HepG2 (cell line): ENCODE results near the gene CYP2W1. TPM values are rescaled to one million over a fixed set of nuclear protein-coding genes. Genes with fewer than 3 reads are reported as not detected.

Source experiments
- ATAC-seq: fragments of 200-7000 bp; cut with Tn5 transposase; 3 replicates; pipeline ENCODE4 v1.9.1; 2020; ENCODE audit warnings: mild to moderate bottlenecking, moderate library complexity
- BruUV-seq: library from RNA; stranded (reverse); fragments of 400-500 nt; replicated peaks from 2 replicates; lab custom pipeline; 2021; lab: Mats Ljungman, UMichigan
- CTCF ChIA-PET: fragments of 300-600 bp; formaldehyde crosslinking; extraction: SDS; loops from one replicate; lab custom pipeline; 2021; ENCODE audit warnings: low total read pairs, inconsistent platforms, low intra/inter-chr PET ratio; lab: Yijun Ruan, JAX
- POLR2A ChIA-PET: fragments of 350-600 bp; sonication (Branson Sonifier 250); formaldehyde crosslinking; loops from one replicate; lab custom pipeline; 2020; ENCODE audit warnings: antibody characterized with exemption, inconsistent platforms; lab: Yijun Ruan, JAX
- DNase-seq: peaks from one replicate; pipeline ENCODE4 v3.0.0-alpha.2; 2015; ENCODE audit warnings: low spot score
- FAIRE-seq: peaks from 3 replicates; lab custom pipeline; 2011; peaks lifted over from hg19 to GRCh38; lab: Jason Lieb, UNC
- H2AFZ ChIP-seq: one replicate; pipeline ENCODE4 v1.6.1; 2011; ENCODE audit warnings: low read length, inconsistent platforms
- H3K27ac ChIP-seq: fragments of 300-600 bp; 3 replicates; pipeline ENCODE4 v1.8.0; 2011; ENCODE audit warnings: mixed run types, mild to moderate bottlenecking, mixed read lengths, low read length, inconsistent platforms; ENCODE audit not compliant: insufficient read depth; ENCODE audit errors: extremely low read length
- H3K27me3 ChIP-seq, 2 experiments: fragments of 200-600 bp in 1 of 2; 2 replicates in 1 of 2; 3 replicates in 1 of 2; pipeline versions ENCODE4 v1.6.0 to v1.8.0; 2011; ENCODE audit warnings: low read length in 2 of 2, mild to moderate bottlenecking in 2 of 2, moderate library complexity in 2 of 2, inconsistent platforms in 1 of 2; ENCODE audit not compliant: insufficient read depth in 2 of 2, control insufficient read depth in 1 of 2
- H3K36me3 ChIP-seq, 2 experiments: fragments of 200-600 bp in 1 of 2; replicated peaks in 1 of 2; 2 replicates in 1 of 2; 3 replicates in 1 of 2; pipeline versions ENCODE4 v1.5.1 to v1.8.0; 2011; ENCODE audit warnings: low read length in 2 of 2, inconsistent platforms in 1 of 2; ENCODE audit not compliant: insufficient read depth in 2 of 2, control insufficient read depth in 1 of 2
- H3K4me1 ChIP-seq: 2 replicates; pipeline ENCODE4 v1.5.1; 2012; ENCODE audit warnings: low read length, inconsistent platforms; ENCODE audit not compliant: insufficient read depth
- H3K4me2 ChIP-seq: 2 replicates; pipeline ENCODE4 v1.6.0; 2011; ENCODE audit warnings: low read depth, low read length, inconsistent platforms
- H3K4me3 ChIP-seq, 3 experiments: fragments of 200-600 bp in 1 of 3; sonication (generic), shearing (Covaris generic) in 1 of 3; replicated peaks in 1 of 3; 2 replicates each; pipeline ENCODE4 v1.5.1; 2011 to 2016; ENCODE audit warnings: low read length in 3 of 3, inconsistent platforms in 2 of 3, low read depth in 2 of 3, mild to moderate bottlenecking in 2 of 3, control low read depth in 1 of 3, mixed read lengths in 1 of 3; ENCODE audit not compliant: insufficient read depth in 1 of 3
- H3K79me2 ChIP-seq: one replicate; pipeline ENCODE4 v1.6.1; 2011; ENCODE audit warnings: low read length, inconsistent platforms; ENCODE audit not compliant: insufficient read depth
- H3K9ac ChIP-seq: 2 replicates; pipeline ENCODE4 v1.6.0; 2011; ENCODE audit warnings: mild to moderate bottlenecking, low read depth, low read length, inconsistent platforms; ENCODE audit not compliant: insufficient read depth
- H3K9me3 ChIP-seq: 2 replicates; pipeline ENCODE4 v1.5.1; 2012; ENCODE audit warnings: mild to moderate bottlenecking, low read length
- H4K20me1 ChIP-seq: 2 replicates; pipeline ENCODE4 v1.6.0; 2011; ENCODE audit warnings: inconsistent platforms, mild to moderate bottlenecking, low read length, moderate library complexity; ENCODE audit not compliant: insufficient read depth
- FOSL2 ChIP-seq: sonication (generic); formaldehyde crosslinking; IDR thresholded peaks from 2 replicates; pipeline ENCODE4 v1.4.0; 2020; ENCODE audit warnings: missing genetic modification reagents
- HBP1 ChIP-seq: IDR thresholded peaks from 2 replicates; pipeline ENCODE4 v1.6.1; 2016; ENCODE audit warnings: low read depth, control low read depth
- KAT7 ChIP-seq: IDR thresholded peaks from 2 replicates; pipeline ENCODE4 v1.6.1; 2018; ENCODE audit warnings: borderline replicate concordance, missing compliant biosample characterization
- PHF5A ChIP-seq: IDR thresholded peaks from one replicate; pipeline ENCODE4 v1.6.1; 2018; ENCODE audit warnings: low read depth, missing genetic modification reagents; ENCODE audit not compliant: unreplicated experiment
- RBFOX2 ChIP-seq: fragments of 200-400 bp; formaldehyde crosslinking; IDR thresholded peaks from 2 replicates; pipeline ENCODE4 v1.6.1; 2017; ENCODE audit warnings: low read depth, mild to moderate bottlenecking, low read length
- TOPORS ChIP-seq: sonication (generic); formaldehyde crosslinking; IDR thresholded peaks from 2 replicates; pipeline ENCODE4 v1.8.0; 2023; ENCODE audit warnings: mild to moderate bottlenecking, missing genetic modification reagents
- ZNF180 ChIP-seq: sonication (generic); formaldehyde crosslinking; IDR thresholded peaks from 2 replicates; pipeline ENCODE4 v1.4.0; 2020; ENCODE audit warnings: low read depth, missing genetic modification reagents, borderline replicate concordance
- ZNF274 ChIP-seq: sonication (generic); formaldehyde crosslinking; IDR thresholded peaks from 2 replicates; pipeline ENCODE4 v1.5.1; 2020; ENCODE audit warnings: mild to moderate bottlenecking, missing genetic modification reagents
- WGBS: methylation state at CpG from one replicate; pipeline ENCODE4 v1.1.6; 2017; ENCODE audit warnings: low lambda C conversion rate; 5-methylcytosine and 5-hydroxymethylcytosine counted together
- in situ Hi-C: cut with HindIII; loops from 2 replicates; pipeline ENCODE4 v1.10.0; 2017; ENCODE audit warnings: low pct_unique_long_range_greater_than_20kb; ENCODE audit not compliant: extremely low pct_ligation_motif_present
- intact Hi-C: fragments of 100-400 bp; cut with micrococcal nuclease; formaldehyde crosslinking; loops from one replicate; pipeline ENCODE4 v1.10.0; 2022; ENCODE audit not compliant: unreplicated experiment
- polyA plus RNA-seq, 8 experiments: library from polyadenylated mRNA; depleted of rRNA in 3 of 8; stranded (reverse) in 7 of 8; unstranded in 1 of 8; fragments of >200 nt; fragmentation: Illumina TruSeq in 4 of 8; extraction: Trizol in 4 of 8; gene quantifications; 2 replicates each; pipeline versions ENCODE4 v1.2.1 to v1.2.3, GENCODE V29; 2011 to 2016; ENCODE audit warnings: low read depth in 4 of 8, missing spikeins in 1 of 8, mixed read lengths in 1 of 8; ENCODE audit not compliant: insufficient read depth in 1 of 8
- total RNA-seq, 5 experiments: library from RNA; depleted of rRNA; stranded (reverse); fragments of >200 nt; fragmentation: Illumina TruSeq; extraction: Trizol; gene quantifications; 2 replicates each; pipeline ENCODE4 v1.2.3, GENCODE V29; 2016; ENCODE audit warnings: low read depth in 1 of 5

CYP2W1 gene
- total and polyA plus RNA-seq, 2 of the 13 experiments (the other 11 are each of a cell fraction or from before 2014, with no cell fraction given), result 19.5 to 31.7 TPM

GRCh38 chr7:995571-995970 lies 12.6 kb downstream of the CYP2W1 start:
- POLR2A ChIA-PET, result interaction anchor here (5.2 kb wide), 1 partner anchor 20 kb away, joined by 292 read pairs; the partner anchor contains the start of gene COX19
- FAIRE-seq, result no peak

More at GRCh38 chr7:995571-995970, 12.6 kb downstream of the CYP2W1 start:
- H3K36me3 ChIP-seq, result peaks cover 0 to 1% of the 10 kb centered on the region in 2 experiments; a peak in 1 of 5 replicates
- CTCF ChIA-PET, result interaction anchor here (4.4 kb wide), 1 partner anchor 70 kb away, joined by 65 read pairs; no protein-coding TSS in a partner anchor
- DNase-seq, result no peak
- no peak overlapping the region for H3K9ac ChIP-seq
- peaks cover 32% of the 10 kb centered on the region for H3K4me1 ChIP-seq
- H3K4me3 ChIP-seq, result no peak overlapping the region
- TF ChIP-seq RBFOX2, result no peak
- TF ChIP-seq ZNF180, result no peak
- TF ChIP-seq ZNF274 (CRISPR knock-in tag), result no peak
- no peak for TF ChIP-seq KAT7
- TF ChIP-seq PHF5A (CRISPR knock-in tag), result no peak
- TF ChIP-seq FOSL2 (CRISPR knock-in tag), result no peak
- TF ChIP-seq HBP1 (CRISPR knock-in tag), result no peak
- TF ChIP-seq TOPORS (CRISPR knock-in tag), result no peak
- TF ChIP-seq, all 625 proteins: peak for 0
- H3K9me3 ChIP-seq, result no peaks in the 10 kb centered on the region
- in situ Hi-C loops (loop anchor here (5.0 kb wide), 1 partner anchor 182 kb away; no protein-coding TSS in a partner anchor), intact Hi-C loops (no loop called here)
- no peak for ATAC-seq
- 100% methylated on average over 1 of the region's 14 CpGs for WGBS
- H2AFZ ChIP-seq, result no peak overlapping the region
- H3K79me2 ChIP-seq, result no peaks in the 10 kb centered on the region
- no peaks in the 10 kb centered on the region for H3K27me3 ChIP-seq
- no peaks in the 10 kb centered on the region for H4K20me1 ChIP-seq
- no peak overlapping the region for H3K27ac ChIP-seq
- BruUV-seq, result no TSS peak
- no peak overlapping the region for H3K4me2 ChIP-seq
